Measurements from ENCODE around the gene ALDH3B1. TPM values are rescaled to one million over a fixed set of nuclear protein-coding genes. Genes with fewer than 3 reads are reported as not detected.
A peak's percentile ranks its signal among the peaks of the same experiment; 100 is the strongest.

ALDH3B1 gene
- total and polyA plus RNA-seq, 9 of the 15 experiments (the other 6 are each of a cell fraction or from before 2014, with no cell fraction given), result 0.01 to 0.35 (median 0.07) TPM; not detected in 2

DNA sequence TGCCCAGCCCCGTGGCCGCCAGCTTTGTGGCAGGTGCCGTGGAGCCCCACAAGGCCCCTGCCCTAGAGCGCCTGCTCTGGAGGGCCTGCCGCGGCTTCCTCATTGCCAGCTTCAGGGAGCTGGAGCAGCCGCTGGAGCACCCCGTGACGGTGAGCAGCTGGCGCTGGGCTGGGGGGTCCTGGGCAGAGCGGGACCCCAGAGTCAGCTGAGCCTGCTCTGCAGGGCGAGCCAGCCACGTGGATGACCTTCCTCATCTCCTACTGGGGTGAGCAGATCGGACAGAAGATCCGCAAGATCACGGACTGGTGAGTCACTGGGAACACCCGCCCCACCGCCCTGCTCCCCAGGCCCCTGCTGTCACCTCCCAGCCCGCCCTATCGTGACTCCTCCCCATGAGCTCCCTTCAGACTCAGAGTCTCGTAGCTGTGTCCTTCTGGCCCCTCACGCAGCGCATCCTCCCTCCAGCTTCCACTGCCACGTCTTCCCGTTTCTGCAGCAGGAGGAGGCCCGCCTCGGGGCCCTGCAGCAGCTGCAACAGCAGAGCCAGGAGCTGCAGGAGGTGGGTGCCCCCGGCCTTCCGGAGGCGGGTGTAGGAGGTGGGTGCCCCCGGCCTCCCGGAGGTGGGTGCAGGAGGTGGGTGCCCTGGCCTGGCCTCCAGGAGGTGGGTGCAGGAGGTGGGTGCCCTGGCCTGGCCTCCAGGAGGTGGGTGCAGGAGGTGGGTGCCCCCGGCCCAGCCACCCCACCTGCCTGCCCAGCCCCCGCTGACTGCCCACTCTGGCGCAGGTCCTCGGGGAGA lies 33.4 kb downstream of the ALDH3B1 start (continued):
- TF ChIP-seq, protein P1, sequence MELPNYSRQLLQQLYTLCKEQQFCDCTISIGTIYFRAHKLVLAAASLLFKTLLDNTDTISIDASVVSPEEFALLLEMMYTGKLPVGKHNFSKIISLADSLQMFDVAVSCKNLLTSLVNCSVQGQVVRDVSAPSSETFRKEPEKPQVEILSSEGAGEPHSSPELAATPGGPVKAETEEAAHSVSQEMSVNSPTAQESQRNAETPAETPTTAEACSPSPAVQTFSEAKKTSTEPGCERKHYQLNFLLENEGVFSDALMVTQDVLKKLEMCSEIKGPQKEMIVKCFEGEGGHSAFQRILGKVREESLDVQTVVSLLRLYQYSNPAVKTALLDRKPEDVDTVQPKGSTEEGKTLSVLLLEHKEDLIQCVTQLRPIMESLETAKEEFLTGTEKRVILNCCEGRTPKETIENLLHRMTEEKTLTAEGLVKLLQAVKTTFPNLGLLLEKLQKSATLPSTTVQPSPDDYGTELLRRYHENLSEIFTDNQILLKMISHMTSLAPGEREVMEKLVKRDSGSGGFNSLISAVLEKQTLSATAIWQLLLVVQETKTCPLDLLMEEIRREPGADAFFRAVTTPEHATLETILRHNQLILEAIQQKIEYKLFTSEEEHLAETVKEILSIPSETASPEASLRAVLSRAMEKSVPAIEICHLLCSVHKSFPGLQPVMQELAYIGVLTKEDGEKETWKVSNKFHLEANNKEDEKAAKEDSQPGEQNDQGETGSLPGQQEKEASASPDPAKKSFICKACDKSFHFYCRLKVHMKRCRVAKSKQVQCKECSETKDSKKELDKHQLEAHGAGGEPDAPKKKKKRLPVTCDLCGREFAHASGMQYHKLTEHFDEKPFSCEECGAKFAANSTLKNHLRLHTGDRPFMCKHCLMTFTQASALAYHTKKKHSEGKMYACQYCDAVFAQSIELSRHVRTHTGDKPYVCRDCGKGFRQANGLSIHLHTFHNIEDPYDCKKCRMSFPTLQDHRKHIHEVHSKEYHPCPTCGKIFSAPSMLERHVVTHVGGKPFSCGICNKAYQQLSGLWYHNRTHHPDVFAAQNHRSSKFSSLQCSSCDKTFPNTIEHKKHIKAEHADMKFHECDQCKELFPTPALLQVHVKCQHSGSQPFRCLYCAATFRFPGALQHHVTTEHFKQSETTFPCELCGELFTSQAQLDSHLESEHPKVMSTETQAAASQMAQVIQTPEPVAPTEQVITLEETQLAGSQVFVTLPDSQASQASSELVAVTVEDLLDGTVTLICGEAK (IDR thresholded peaks at IDR 0.05), result no peak
- TF ChIP-seq, protein P1 (CRISPR knock-in tag; IDR thresholded peaks at IDR 0.05), result no peak
- TF ChIP-seq RBM34 (IDR thresholded peaks at IDR 0.05; ENCODE audit: borderline replicate concordance, insufficient read depth, low read length), result no peak
- TF ChIP-seq RAD51 (IDR thresholded peaks at IDR 0.05; ENCODE audit: borderline replicate concordance, low read depth), result peak; percentile 44; the same call in 1 of the 2 replicates
- no peak for TF ChIP-seq ZNF165 (CRISPR knock-in tag; IDR thresholded peaks at IDR 0.05; ENCODE audit: borderline replicate concordance)
- no peak for TF ChIP-seq PHF20 (IDR thresholded peaks at IDR 0.05; ENCODE audit: partially characterized antibody)
- no peak for TF ChIP-seq ZNF668 (CRISPR knock-in tag; IDR thresholded peaks at IDR 0.05)
- TF ChIP-seq, protein P2, sequence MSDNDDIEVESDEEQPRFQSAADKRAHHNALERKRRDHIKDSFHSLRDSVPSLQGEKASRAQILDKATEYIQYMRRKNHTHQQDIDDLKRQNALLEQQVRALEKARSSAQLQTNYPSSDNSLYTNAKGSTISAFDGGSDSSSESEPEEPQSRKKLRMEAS (CRISPR knock-in tag; IDR thresholded peaks at IDR 0.05), result peak; percentile 94
- TF ChIP-seq PTTG1 (tag; IDR thresholded peaks at IDR 0.05; ENCODE audit: low read depth), result no peak
- no peak for TF ChIP-seq MCM3 (IDR thresholded peaks at IDR 0.05)
- TF ChIP-seq, protein P3, sequence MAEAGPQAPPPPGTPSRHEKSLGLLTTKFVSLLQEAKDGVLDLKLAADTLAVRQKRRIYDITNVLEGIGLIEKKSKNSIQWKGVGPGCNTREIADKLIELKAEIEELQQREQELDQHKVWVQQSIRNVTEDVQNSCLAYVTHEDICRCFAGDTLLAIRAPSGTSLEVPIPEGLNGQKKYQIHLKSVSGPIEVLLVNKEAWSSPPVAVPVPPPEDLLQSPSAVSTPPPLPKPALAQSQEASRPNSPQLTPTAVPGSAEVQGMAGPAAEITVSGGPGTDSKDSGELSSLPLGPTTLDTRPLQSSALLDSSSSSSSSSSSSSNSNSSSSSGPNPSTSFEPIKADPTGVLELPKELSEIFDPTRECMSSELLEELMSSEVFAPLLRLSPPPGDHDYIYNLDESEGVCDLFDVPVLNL (CRISPR knock-in tag; IDR thresholded peaks at IDR 0.05; ENCODE audit: low read depth), result no peak
- no peak for TF ChIP-seq SIRT6 (IDR thresholded peaks at IDR 0.05; ENCODE audit: low read depth, low read length)
- no peak for TF ChIP-seq ZNF124 (CRISPR knock-in tag; IDR thresholded peaks at IDR 0.05)
- peak; percentile 19 for TF ChIP-seq SMARCB1 (IDR thresholded peaks at IDR 0.05; ENCODE audit: insufficient read length, low read depth)

Data from K562 (cell line).